ENCODE measurements around the gene SDF2.
A peak's percentile ranks its signal among the peaks of the same experiment; 100 is the strongest.

The SDF2 gene

DNA sequence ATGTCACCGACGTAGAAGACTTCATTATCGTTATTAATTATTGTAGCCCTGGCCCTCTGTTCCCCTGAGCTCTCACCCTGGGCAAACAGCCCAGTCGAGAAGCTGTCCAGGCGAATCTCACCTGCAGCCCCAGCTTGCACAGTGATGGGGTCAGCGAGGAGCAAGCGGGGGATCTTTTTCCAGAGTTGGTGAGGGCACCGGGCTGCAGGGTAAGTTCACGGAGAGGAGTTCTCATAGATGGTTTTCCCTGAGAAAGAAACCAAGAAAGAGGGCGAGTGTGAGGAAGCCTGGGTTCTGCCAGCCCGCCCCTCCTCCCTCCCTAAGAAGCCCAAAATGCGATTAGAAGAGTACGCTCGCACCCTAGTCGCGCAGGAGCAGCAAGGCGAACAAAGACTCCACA is 63.3 kb downstream of the SDF2 start:
- peak overlapping the region; percentile 65 for H4K91ac ChIP-seq (ENCODE audit: low read depth, low read length)
- peak overlapping the region; percentile 49 for H2BK120ac ChIP-seq (ENCODE audit: insufficient read depth, low read length, poor library complexity)
- no peak overlapping the region for H2BK12ac ChIP-seq (ENCODE audit: low read length)
- H3K27me3 ChIP-seq (ENCODE audit: insufficient read depth, low read length), result no peaks in the 10 kb centered on the region
- H3K36me3 ChIP-seq (ENCODE audit: control insufficient read depth in 1 of 2, insufficient read depth in 2 of 2, low read length in 2 of 2), result peaks cover under 1 to 5% of the 10 kb centered on the region in 2 experiments
- peak overlapping the region; percentile 90 for H2AFZ ChIP-seq (ENCODE audit: insufficient read depth, low read length, poor library complexity)
- peak overlapping the region; percentile 47 for H3K14ac ChIP-seq (ENCODE audit: low read length)
- H3K79me2 ChIP-seq (ENCODE audit: control insufficient read depth, insufficient read depth, low read length, poor library complexity), result peaks cover 5% of the 10 kb centered on the region
- peak overlapping the region; percentile 77 for H3K4me3 ChIP-seq (ENCODE audit: low read depth, low read length)
- peak overlapping the region; percentile 66 for H3K9ac ChIP-seq (ENCODE audit: low read length)
- H4K12ac ChIP-seq (ENCODE audit: low read depth, low read length), result peak overlapping the region; percentile 71
- H3K4me2 ChIP-seq (ENCODE audit: low read length), result peak overlapping the region; percentile 63
- peak overlapping the region; percentile 58 for H3K18ac ChIP-seq (ENCODE audit: low read length)
- no peaks in the 10 kb centered on the region for H3K9me3 ChIP-seq (ENCODE audit: insufficient read depth, low read depth, low read length)
- WGBS (ENCODE audit: extremely low coverage, insufficient coverage, insufficient read length), result no CpG with 5 or more reads among the region's 17 CpGs
- no peak overlapping the region for H2AK5ac ChIP-seq (ENCODE audit: low read length)
- peak overlapping the region; percentile 63 for H4K8ac ChIP-seq (ENCODE audit: low read depth, low read length)
- peak overlapping the region; percentile 13 for H2BK5ac ChIP-seq (ENCODE audit: low read depth, low read length, poor library complexity)
- H3K27ac ChIP-seq (ENCODE audit: low read depth, low read length), result peak overlapping the region; percentile 8
- peak overlapping the region; percentile 47 for H3K4ac ChIP-seq (ENCODE audit: low read depth, low read length)
- H3K4me1 ChIP-seq (ENCODE audit: control insufficient read depth in 1 of 2, insufficient read depth in 2 of 2, low read length in 2 of 2), result peaks cover 0 to 12% of the 10 kb centered on the region in 2 experiments
- peaks cover 6% of the 10 kb centered on the region for H3K79me1 ChIP-seq (ENCODE audit: low read length)
- no peak for DNase-seq
- H3K23ac ChIP-seq (ENCODE audit: low read length), result no peak overlapping the region
